GM18858 (cell line): ENCODE results near the gene RALGAPA2.

Source experiments
- ATAC-seq: cut with Tn5 transposase; IDR thresholded peaks from one replicate; pipeline ENCODE4 v1.9.1; 2021; ENCODE audit not compliant: unreplicated experiment

RALGAPA2 gene

DNA sequence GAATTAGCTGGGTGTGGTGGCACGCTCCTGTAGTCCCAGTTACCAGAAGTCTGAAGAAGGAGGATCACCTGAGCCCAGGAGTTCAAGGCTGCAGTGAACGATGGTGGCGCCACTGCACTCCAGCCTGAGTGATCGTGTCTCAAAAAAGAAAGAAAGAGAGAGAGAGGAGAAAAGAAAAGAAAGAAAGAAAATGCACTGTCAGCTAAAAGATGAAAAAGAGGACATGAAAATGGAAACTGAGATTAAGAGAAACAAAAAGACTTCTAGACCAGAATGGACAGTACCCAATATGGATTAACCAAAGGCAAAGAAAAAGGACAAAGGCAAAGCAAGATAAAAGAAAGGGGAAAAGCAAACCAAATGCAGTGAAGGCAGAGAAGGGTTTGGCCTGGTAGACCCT is 9.0 kb upstream of the RALGAPA2 start:
- no peak for ATAC-seq

DNA sequence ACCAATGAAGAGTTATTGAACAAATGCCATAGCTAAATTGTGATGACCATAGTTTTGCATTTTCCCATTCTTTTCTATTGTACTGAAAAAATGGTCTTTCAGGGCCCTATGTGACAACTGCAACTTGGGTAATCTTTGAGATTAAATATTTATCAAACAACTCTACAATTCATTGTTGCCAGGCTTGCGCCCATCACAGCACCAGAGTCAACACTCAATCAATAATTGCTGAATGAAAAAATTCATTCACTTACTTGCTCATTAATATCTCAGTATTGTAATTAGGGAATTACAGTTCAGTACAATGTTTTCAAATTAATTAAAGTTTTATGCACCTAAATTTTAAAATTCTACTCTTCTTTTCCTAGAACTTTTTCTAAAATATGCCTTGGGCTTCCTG is 7.7 kb upstream of the RALGAPA2 start:
- ATAC-seq: no peak

DNA sequence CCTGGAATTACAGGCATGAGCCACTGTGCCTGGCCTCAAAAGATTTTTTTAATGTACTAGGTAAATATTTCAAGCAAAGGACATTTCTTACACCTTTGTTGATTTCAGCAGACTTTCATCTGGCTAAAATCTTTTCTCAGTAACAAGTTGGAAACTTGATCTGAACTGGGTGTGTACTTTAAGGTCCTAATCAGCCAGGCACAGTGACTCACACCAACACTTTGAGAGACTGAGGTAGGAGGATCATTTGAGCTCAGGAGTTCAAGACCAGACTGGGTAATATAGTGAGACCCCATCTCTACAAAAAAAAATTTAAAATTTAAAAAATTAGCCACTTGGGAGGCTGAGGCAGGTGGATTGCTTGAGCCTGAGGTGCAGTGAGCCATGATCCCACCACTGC is 7.0 kb upstream of the RALGAPA2 start:
- ATAC-seq: no peak

DNA sequence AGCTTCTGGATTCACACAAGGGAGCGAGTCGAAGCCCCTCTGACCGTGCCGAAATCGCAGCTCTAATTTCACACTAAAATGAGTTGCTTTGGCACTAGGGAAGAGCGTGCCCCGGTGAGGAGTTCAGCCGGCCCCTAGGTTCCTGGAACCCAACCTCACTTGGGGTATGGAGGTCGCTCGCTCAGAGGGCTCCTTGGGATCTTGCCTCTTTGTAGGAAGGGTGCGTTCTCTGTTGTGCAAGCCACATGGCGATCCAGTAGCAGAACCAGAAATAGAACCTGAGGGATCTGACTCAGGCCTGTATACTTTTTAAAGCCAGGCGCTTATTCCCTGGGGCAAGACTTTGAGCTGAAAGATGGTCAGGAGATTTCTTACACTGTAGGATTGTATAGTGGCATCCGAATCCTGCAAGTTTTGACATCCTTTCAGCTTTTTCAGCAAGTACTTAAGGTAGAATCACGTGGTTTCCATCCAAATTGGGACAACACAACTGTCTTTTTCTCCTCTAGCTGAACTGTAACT is 861 bp upstream of the RALGAPA2 start:
- no peak for ATAC-seq

DNA sequence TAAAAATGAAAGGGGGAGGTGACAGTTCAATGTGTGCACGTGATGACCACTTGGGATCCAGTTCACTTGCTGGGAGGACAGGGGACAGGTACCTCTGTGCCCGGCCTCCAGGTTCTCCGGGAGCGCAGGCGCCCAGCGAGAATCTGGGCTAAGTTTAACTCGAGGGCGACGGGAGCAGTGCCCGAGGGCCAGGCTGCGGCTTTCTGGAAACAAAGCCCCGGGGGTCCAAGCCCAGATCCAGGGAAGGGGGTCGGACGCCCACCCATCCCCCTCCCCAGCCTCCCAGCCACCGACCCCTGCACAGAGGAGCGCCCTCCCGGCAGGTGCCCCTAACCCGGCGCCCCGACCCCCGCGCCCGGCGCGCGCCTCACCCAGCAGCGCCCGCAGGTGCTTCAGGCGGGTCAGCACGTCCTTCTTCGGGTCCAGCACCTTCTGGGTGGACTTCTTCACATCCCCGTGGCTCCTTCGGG is 405 bp downstream of the RALGAPA2 start:
- no peak for ATAC-seq

DNA sequence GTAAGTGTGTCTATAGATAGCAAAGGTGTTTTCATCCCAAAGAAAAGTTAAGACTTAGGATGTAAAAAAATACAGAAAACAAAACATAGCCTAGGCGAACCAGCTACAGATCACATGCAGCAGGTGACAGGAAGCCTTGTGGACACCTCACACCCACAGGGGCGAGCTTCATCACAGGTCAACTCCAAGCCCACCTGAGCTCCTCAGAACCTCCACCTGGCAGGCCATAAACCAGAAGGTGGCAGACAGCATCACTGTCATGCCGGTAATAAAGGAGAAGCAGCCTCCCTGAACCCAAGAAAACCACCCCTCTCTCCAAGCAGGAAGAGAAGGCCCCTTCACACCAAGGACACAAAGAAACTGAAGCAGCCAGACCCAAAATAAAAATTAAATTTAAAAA is 1.0 kb downstream of the RALGAPA2 start:
- ATAC-seq: no peak

DNA sequence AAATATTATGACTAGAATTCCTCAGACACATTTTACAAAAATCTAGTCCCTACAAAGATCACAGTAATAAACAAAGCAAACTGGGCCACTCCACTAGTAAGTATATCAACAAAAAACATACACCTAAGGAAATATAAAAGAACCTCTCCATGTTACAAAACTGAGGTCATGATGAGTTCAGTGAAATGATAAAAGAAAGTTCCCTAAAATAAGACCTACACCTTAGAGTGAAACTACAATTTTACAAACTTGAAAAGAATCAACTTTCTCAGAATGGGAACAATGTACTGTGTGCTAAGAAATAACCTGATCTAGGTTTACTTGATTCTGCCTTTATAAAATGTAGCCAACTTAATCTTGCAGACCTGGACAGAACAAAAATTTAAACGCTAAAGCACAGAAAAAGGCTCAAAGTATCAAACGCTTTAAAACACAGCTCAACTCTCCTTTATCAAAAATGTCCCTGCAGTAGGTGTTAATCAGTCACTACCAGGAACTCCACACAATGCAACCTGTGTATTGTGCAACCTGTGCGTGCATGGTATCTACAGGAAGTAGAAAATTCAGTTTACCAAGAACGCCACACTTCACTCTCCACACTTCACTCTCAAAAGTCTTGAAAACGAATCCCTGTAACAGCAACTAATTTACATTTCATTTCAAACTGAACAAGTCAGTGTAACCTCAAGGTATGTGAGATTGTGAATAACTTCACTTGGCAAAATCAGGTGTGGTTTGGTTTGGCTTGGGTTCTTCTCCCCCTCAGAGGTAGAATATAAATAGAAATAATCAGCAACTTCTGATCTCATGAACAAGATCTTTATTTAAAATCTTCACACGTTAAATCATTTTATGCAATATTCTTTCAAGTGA is 1.8 kb downstream of the RALGAPA2 start:
- ATAC-seq: peak; percentile 30

DNA sequence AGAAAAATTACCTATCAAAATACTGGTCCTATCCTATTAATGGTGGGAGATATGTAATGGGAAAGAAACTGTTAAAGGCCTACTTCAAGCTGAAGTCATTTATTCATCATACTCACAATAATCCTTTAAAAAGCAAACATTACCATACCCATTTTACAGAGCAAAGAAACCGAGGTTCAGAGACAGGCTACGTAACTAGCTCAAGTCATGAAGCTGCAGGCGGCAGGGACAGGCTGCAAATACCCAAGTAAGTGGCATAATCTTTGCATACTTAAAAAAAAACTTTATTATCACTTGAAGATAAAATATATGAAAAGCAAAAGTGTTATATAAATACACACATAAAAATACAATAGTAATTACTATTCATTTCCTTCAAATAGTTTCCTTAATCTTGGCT is 2.6 kb downstream of the RALGAPA2 start:
- ATAC-seq: no peak

DNA sequence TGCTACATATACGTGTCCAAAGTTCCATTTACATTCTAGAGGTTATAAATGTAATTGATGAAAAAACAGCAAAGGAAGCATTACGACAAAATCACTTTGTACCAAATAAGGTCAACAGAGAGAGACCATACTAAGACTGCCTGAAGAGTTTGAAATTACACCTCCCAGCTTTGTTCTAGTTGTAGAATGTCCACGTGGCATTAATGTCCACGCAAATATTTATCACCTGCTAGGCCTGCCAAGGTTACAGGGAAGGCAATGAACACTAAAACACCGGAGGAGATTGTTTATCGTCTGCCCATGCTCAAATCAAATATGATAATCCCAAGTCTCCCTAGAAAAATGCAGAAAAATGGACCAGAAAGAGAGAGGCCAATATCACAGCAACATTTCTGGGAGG is 6.2 kb downstream of the RALGAPA2 start:
- no peak for ATAC-seq

DNA sequence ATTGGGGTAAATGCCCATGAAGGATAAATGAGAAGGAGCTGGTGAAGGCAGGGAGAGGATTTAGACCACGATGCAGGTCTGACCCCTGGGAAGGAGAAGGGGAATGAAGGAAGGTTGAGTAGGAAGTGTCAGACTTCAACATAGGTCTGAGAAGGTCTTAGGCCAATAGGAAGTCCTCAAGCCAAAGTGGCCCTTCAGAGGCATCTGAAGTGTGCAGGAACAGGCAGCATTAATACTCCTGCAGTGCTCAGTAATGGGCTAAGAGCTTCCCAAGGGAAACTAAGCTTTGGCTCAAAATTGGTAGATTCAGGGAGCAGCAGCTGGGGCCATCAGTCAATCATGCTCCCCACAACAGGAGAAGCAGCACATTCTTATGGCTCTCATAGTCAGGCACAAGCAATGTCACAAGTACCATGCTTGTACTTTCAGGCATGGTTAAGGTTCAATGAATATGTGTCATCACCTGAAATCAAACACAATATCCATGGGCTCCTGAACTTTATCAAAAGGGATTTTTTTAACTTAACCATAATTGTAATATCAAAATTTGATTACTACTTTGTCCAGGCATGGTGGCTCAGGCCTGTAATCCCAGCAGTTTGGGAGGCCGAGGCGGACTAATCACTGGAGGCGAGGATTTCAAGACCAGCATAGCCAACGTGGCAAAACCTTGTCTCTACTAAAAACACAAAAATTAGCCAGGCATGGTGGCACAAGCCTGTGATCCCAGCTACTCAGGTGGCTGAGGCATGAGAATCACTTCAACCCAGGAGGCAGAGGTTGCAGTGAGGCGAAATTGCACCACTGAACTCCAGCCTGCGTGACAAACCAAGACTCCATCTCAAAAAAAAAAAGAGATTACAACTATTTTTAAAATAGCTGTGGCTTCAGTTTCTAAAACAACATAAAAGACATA is 9.9 kb downstream of the RALGAPA2 start:
- ATAC-seq: no peak

DNA sequence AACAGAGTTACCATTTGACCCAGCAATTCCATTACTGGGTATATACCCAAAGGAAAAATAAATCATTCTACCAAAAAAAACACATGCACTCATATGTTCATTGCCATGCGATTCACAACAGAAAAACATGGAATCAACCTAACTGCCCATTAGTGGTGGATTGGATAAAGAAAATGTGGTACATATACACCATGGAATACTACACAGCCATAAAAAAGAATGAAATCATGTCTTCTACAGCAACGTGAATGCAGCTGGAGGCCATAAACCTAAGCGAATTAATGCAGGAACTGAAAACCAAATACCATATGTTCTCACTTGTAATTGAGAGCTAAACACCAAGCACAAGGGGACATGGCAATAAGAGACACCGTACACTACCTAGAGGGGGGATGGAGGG is 12.5 kb downstream of the RALGAPA2 start:
- ATAC-seq: no peak

DNA sequence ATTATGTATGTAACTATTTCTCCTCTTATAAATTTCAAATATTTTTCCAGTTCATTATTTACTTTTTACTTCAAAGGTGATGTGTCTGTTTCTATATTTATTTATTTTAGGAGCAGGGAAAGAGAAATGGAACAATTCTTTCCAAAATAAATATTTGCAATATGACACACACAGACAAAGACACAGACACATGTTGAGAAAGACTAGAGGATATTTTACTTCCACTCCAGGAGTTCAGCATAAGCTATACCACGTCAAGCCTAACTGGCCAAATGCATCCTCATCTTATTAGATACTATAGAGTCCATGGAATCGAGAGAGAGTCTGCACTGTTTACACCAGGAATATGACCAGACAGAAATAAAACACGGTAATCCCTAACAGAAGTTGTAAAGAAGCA is 13.3 kb downstream of the RALGAPA2 start:
- no peak for ATAC-seq

DNA sequence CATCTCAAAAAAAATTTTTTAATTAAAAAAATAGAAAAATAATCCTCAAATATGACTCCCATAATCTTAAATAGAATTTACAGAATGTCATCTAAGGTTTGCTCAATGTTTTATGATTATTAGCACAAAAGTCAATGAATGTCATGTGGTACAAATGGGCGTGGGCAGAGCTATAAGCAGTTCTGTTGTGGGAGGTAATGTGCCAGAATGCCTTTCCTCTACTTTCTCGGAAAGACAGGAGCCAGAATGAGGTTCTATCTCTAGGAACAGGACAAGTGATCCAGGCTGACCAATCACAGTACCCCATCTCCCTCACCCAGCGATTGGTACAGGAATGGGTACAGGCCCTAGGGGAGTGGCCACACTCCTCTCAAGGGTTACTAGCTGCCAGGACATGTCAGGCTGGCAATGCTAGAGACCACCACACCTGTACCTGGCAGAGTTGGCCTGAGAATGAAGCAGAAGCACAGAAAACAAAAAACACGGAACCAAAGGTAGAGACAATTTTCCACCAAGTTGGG is 15.1 kb downstream of the RALGAPA2 start:
- ATAC-seq: no peak

DNA sequence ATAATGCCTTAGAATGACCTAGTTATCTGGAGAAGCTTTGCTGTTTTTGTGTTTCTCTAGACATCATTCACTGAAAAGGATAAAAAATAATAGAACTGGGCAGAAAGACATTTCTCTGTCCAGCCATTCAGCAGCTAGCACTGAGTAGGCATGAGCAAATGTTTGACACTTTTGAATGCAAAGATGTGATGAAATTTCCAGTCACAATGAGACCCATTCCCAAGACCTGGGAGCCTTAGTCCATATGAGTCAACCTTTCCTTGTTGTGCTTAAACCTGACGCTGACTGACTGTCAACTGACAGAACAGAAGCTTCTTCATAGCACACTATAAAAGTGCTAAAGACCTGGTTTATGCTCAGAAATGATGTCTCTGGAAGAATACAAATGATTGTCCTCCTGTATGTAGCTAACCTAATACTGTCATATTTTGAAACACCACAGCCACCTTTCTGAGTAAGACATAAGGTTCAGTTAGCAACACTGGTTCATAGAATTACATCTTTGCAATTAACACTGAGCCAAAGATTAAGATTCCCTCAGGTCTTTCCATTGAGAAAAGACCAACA is 17.1 kb downstream of the RALGAPA2 start:
- no peak for ATAC-seq

DNA sequence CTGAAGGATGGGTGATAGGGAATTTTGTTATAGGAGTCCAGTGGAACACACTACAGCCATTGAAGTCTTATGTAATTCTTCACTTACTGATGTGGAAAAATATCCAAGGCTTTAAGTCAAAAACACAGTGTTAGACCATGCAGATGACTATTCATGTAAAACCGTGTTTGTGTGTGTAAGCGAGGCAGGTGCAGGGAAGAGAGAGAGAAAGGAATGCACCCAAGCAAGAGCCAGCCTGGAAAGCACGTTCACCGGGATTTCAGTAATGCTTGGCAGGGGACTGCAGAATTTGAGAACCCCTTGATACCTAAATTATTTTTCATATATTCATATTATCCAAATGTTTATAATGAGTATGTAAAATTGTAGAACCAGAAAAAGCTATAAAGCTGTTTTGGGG is 17.9 kb downstream of the RALGAPA2 start:
- no peak for ATAC-seq

DNA sequence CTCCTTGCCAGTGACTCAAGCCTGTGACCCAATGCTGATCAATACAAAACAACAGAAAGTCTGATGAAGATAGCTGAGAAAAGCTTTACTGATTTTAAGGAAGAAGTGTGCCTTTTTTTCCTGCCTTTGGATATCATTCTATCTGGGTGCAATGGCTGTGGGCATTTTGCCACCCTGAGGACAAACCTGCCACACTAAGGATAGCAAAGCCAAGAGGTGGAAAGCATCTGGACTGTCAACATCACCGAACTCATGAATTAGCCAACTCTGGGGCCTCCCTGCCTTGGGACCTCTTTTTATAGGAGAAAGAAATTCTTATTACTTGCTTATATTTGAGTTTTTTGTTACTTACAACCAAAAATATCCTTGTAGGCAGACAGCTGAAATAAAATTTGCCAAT is 19.9 kb downstream of the RALGAPA2 start:
- ATAC-seq: no peak

DNA sequence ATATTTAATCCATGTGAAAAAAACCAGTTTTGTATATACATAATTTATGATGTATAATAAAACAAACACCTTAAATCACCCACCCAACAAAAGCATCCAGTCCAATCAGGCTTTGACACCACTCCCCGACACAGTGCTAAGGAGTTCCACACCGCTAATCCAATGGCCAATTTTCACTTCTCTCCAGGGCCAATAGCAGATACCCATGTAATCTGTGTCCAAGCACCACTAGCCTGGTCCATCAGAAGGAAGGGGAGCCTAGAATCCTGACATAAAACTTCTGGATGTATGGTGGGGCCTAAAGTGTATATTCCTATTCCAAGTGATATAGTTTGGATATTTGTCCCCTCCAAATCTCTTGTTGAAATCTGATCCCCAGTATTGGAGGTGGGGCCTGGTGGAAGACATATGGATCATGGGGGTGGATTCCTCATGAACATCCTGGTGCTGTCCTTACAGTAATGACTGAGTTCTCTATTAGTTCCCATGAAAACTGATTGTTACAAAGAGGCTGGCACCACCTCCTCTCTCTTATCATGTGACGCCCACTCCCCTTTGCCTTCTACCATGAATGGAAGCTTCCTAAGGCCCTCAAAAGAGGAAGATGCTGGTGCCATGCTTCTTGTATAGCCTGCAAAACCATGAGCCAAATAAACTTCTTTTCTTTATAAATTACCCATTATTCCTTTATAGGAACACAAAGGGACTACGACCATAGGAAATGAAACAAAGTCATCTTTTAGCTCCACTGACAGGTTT is 20.8 kb downstream of the RALGAPA2 start:
- peak; percentile 9 for ATAC-seq

DNA sequence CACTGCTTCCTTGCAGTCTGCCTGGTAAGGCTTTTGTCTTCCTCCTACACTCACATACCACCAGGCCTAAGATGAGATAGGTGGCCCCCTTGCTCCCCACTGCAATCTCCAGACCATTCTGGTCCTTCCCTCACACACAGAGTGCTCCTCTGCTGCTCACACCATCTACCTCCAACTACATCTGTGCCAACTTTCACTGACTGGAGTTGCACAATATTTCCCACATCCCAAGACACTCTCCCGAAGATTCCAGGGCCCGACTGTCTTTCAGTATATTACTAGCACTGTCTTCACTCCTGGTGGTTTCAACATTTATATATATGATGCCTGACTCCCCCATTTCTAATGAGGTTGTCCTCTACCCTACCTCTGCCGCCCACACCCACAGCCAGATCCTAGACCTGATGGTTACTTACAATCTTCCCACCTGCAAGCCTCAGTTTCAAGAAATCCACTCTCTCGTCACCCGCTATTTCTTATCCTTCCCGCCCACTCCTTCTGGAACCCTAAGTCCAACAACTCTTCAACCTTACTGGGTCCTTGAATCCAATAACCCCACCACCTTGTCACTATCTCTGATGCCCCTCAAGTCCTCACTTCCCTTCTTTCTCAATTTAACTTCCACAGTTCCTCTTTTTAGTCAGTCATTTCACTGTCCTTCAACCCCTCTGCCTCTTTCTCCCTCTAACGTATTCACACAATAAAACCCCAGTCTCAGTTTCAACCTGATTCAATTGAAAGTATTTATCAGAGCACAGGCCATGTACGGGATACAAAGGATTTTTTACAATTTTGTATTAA is 21.6 kb downstream of the RALGAPA2 start:
- ATAC-seq: peak; percentile 83

DNA sequence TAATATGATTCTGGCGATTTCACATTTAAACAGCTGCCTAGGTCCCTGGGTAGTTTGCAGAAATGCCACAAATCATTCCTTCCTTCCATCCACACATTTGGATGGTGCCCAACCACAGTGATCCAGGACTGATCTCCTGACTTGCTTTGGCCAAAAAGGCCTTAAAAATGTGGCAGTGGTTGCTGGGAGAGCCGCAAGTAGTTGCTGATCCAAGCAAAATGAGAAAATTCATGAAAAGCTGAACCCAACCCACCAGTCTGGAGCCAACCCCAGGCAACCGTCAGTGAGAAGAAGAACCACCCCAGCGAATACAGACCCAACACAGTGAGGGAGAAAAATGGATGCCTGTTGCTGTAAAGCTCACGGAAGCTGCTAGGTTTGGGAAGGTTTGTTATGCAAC is 25.1 kb downstream of the RALGAPA2 start:
- ATAC-seq: no peak

DNA sequence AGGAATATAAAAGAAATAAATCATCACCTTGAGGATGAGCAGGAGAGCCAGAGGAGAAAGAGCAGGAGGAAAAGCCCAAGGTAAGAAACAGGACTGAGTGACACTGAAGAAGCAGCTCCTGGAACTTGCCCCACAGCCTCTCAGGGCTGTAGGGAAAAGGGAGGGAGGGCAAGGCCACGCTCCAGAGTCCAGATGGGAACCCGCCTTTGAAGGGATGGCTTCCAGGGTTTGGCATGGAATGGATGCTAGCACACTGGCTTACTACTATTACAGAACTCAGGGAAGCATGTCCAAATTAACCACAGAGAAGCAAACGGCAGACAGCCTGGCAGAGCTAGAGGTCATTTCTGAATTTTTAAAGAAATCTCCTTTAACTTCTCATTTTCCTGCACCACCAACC is 26.8 kb downstream of the RALGAPA2 start:
- ATAC-seq: no peak
